ENCODE data around the gene INTS1. TPM values are rescaled to one million over a fixed set of nuclear protein-coding genes. Genes with fewer than 3 reads are reported as not detected.

Gene INTS1
- total and polyA plus RNA-seq, 4 donors: 31.2 to 121 (median 46.0) TPM

- 81 to 89% methylated on average over 19 of the region's 19 CpGs for WGBS, 2 donors
- H3K27me3 ChIP-seq (ENCODE audit: control insufficient read depth in 3 of 3, insufficient read depth in 3 of 3, low read length in 2 of 3): no peaks in the 10 kb centered on the region
- no peaks in the 10 kb centered on the region for H3K9me3 ChIP-seq (ENCODE audit: control insufficient read depth in 4 of 4, insufficient read depth in 3 of 4, low read length in 3 of 4)
- DNase-seq (no peak), ATAC-seq (ENCODE audit: insufficient read depth, low FRiP score) (no peak)
- no peak for TF ChIP-seq CTCF (IDR thresholded peaks at IDR 0.05; ENCODE audit: control extremely low read depth, extremely low read depth)
- no peak overlapping the region for H3K4me3 ChIP-seq
- peaks cover 0 to 16% (median 0%) of the 10 kb centered on the region in 4 donors for H3K36me3 ChIP-seq (ENCODE audit: control insufficient read depth in 4 of 4, insufficient read depth in 4 of 4, low read length in 4 of 4)
- no peak overlapping the region for H3K9ac ChIP-seq (ENCODE audit: insufficient read depth in 1 of 2, low read length in 2 of 2)
- H3K4me1 ChIP-seq (ENCODE audit: control insufficient read depth in 5 of 5, insufficient read depth in 5 of 5, low read length in 5 of 5): peaks cover 0 to 19% (median 13%) of the 10 kb centered on the region in 5 donors
- H3K27ac ChIP-seq (ENCODE audit: low read depth in 1 of 2, low read length in 1 of 2): no peak overlapping the region
Measured at GRCh38 chr7:1452205-1452604, 52.0 kb downstream of the INTS1 start.

GRCh38 chr7:1450987-1451386 lies 53.2 kb downstream of the INTS1 start:
- WGBS, 2 donors: 88 to 93% methylated on average over 11 of the region's 11 CpGs
- H3K9me3 ChIP-seq (ENCODE audit: control insufficient read depth in 4 of 4, insufficient read depth in 3 of 4, low read length in 3 of 4): no peaks in the 10 kb centered on the region
- no peak overlapping the region for H3K27ac ChIP-seq (ENCODE audit: low read depth in 1 of 2, low read length in 1 of 2)
- H3K9ac ChIP-seq (ENCODE audit: insufficient read depth in 1 of 2, low read length in 2 of 2): no peak overlapping the region
- peaks cover 0 to 16% (median 0%) of the 10 kb centered on the region in 4 donors for H3K36me3 ChIP-seq (ENCODE audit: control insufficient read depth in 4 of 4, insufficient read depth in 4 of 4, low read length in 4 of 4)
- no peak overlapping the region for H3K4me3 ChIP-seq
- no peak for DNase-seq
- TF ChIP-seq CTCF (IDR thresholded peaks at IDR 0.05; ENCODE audit: control extremely low read depth, extremely low read depth): no peak
- no peaks in the 10 kb centered on the region for H3K27me3 ChIP-seq (ENCODE audit: control insufficient read depth in 3 of 3, insufficient read depth in 3 of 3, low read length in 2 of 3)
- no peak for ATAC-seq (ENCODE audit: insufficient read depth, low FRiP score)
- peaks cover 0 to 19% (median 13%) of the 10 kb centered on the region in 5 donors for H3K4me1 ChIP-seq (ENCODE audit: control insufficient read depth in 5 of 5, insufficient read depth in 5 of 5, low read length in 5 of 5)

GRCh38 chr7:1450431-1450830 lies 53.8 kb downstream of the INTS1 start:
- H3K36me3 ChIP-seq (ENCODE audit: control insufficient read depth in 4 of 4, insufficient read depth in 4 of 4, low read length in 4 of 4): peaks cover 0 to 18% (median 0%) of the 10 kb centered on the region in 4 donors
- no peaks in the 10 kb centered on the region for H3K27me3 ChIP-seq (ENCODE audit: control insufficient read depth in 3 of 3, insufficient read depth in 3 of 3, low read length in 2 of 3)
- no peak for TF ChIP-seq CTCF (IDR thresholded peaks at IDR 0.05; ENCODE audit: control extremely low read depth, extremely low read depth)
- H3K4me3 ChIP-seq: no peak overlapping the region
- H3K9ac ChIP-seq (ENCODE audit: insufficient read depth in 1 of 2, low read length in 2 of 2): no peak overlapping the region
- no peak for ATAC-seq (ENCODE audit: insufficient read depth, low FRiP score)
- peaks cover 0 to 14% (median 9%) of the 10 kb centered on the region in 5 donors for H3K4me1 ChIP-seq (ENCODE audit: control insufficient read depth in 5 of 5, insufficient read depth in 5 of 5, low read length in 5 of 5)
- no peak for DNase-seq
- 87 to 89% methylated on average over 18 of the region's 18 CpGs for WGBS, 2 donors
- H3K27ac ChIP-seq (ENCODE audit: low read depth in 1 of 2, low read length in 1 of 2): no peak overlapping the region
- H3K9me3 ChIP-seq (ENCODE audit: control insufficient read depth in 4 of 4, insufficient read depth in 3 of 4, low read length in 3 of 4): no peaks in the 10 kb centered on the region

GRCh38 chr7:1449951-1450350 lies 54.2 kb downstream of the INTS1 start:
- no peaks in the 10 kb centered on the region for H3K9me3 ChIP-seq (ENCODE audit: control insufficient read depth in 4 of 4, insufficient read depth in 3 of 4, low read length in 3 of 4)
- no peak overlapping the region for H3K27ac ChIP-seq (ENCODE audit: low read depth in 1 of 2, low read length in 1 of 2)
- no peak overlapping the region for H3K9ac ChIP-seq (ENCODE audit: insufficient read depth in 1 of 2, low read length in 2 of 2)
- peaks cover 0 to 9% (median 5%) of the 10 kb centered on the region in 5 donors for H3K4me1 ChIP-seq (ENCODE audit: control insufficient read depth in 5 of 5, insufficient read depth in 5 of 5, low read length in 5 of 5)
- no peak for ATAC-seq (ENCODE audit: insufficient read depth, low FRiP score)
- no peak overlapping the region for H3K4me3 ChIP-seq
- DNase-seq: no peak
- peaks cover 0 to 18% (median 0%) of the 10 kb centered on the region in 4 donors for H3K36me3 ChIP-seq (ENCODE audit: control insufficient read depth in 4 of 4, insufficient read depth in 4 of 4, low read length in 4 of 4)
- no peak for TF ChIP-seq CTCF (IDR thresholded peaks at IDR 0.05; ENCODE audit: control extremely low read depth, extremely low read depth)
- no peaks in the 10 kb centered on the region for H3K27me3 ChIP-seq (ENCODE audit: control insufficient read depth in 3 of 3, insufficient read depth in 3 of 3, low read length in 2 of 3)
- 83 to 86% methylated on average over 11 of the region's 11 CpGs for WGBS, 2 donors

Measured in lung (tissue), 12 donors.